SJSA1 (cell line): ENCODE measurements around the gene INSYN2B. TPM values are rescaled to one million over a fixed set of nuclear protein-coding genes. Genes with fewer than 3 reads are reported as not detected.
"Not testable (repeated sequence)": the region's sequence is repeated elsewhere in the genome, so short reads cannot be mapped to it uniquely, and the experiment has no call there.

Experiments
- DNase-seq, 2 experiments: peaks; one replicate each; pipeline ENCODE4 v3.0.0-alpha.2; 2015 to 2020; ENCODE audit warnings: low spot score in 2 of 2, low read depth in 1 of 2
- H3K27ac ChIP-seq: fragments of 250-450 bp; sonication (Bioruptor Pico); 2 replicates; pipeline ENCODE4 v1.5.1; 2020; ENCODE audit warnings: mild to moderate bottlenecking, moderate library complexity
- H3K27me3 ChIP-seq: fragments of 250-450 bp; sonication (Bioruptor Pico); replicated peaks from 2 replicates; pipeline ENCODE4 v1.5.1; 2020; ENCODE audit warnings: mild to moderate bottlenecking, moderate library complexity
- H3K36me3 ChIP-seq: fragments of 250-450 bp; sonication (Bioruptor Pico); 2 replicates; pipeline ENCODE4 v1.5.1; 2020; ENCODE audit warnings: mild to moderate bottlenecking
- H3K4me1 ChIP-seq: fragments of 250-450 bp; sonication (Bioruptor Pico); replicated peaks from 2 replicates; pipeline ENCODE4 v1.6.1; 2021; ENCODE audit warnings: mild to moderate bottlenecking
- H3K4me3 ChIP-seq: fragments of 250-450 bp; sonication (Bioruptor Pico); 2 replicates; pipeline ENCODE4 v1.5.1; 2020; ENCODE audit warnings: mild to moderate bottlenecking
- H3K9me3 ChIP-seq: fragments of 250-450 bp; sonication (Bioruptor Pico); replicated peaks from 2 replicates; pipeline ENCODE4 v1.5.1; 2020; ENCODE audit warnings: mild to moderate bottlenecking
- total RNA-seq: library from RNA; depleted of rRNA; stranded (reverse); fragments of >200 nt; shearing (Covaris generic); gene quantifications from 2 replicates; pipeline ENCODE4 v1.2.3, GENCODE V29; 2014

INSYN2B gene
- total RNA-seq, 1 experiment from 2014 or later, result 3.8 TPM

DNA sequence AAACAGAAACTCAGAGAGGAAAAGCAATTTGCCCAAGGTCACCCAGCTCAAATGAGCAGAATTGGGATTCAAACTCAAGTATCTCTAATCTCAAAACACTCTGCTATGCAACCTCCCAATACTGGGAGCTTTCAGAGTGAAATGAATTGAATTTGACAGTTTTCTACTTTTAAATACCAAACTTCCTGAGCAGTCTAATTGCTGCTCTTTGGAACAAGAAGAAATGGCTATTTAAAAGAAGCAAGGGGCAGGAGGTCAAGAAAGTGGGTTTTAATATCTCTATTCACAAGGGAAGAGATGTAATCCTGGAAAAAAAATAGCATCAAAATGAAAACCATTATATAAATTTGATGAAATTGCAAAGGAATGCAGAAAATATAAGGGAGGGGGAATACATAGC is 142.6 kb downstream of the INSYN2B start:
- no peaks in the 10 kb centered on the region for H3K27me3 ChIP-seq
- no peak overlapping the region for H3K27ac ChIP-seq
- H3K9me3 ChIP-seq, result no peaks in the 10 kb centered on the region
- H3K4me3 ChIP-seq, result no peak overlapping the region
- H3K4me1 ChIP-seq, result no peaks in the 10 kb centered on the region
- no peak for DNase-seq
- no peaks in the 10 kb centered on the region for H3K36me3 ChIP-seq

DNA sequence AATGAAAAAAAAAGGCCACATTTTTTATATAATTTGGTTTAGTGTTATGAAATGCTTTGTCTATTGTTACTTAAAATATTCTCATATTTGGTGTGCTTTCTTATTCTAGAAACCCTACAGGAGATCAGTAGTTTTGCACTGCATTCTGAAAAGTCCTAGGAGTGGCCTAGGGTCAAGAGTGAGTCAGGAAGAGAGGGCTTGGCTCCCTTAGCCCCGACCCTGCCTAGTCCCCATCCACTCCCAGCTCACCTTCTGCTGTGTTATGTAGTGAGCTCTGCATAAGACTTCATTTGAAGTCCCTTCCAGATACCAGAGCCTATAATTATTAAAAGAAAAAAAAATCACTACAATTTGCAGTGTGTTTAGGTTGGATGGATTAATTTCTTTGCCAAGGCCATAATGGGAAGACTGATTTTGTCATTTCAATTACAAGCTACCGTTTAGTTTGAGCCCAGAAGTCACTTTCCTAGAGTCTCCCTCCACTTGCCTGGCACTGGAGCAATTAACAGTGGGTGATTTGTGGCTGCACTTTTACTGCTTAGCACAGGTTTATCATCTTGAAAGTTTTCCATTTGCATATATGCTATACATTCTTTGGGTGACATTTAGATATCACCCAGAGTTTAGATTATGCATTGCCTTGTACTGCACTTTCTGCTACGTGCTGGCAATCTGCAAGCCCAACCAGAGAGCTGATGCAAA is 143.3 kb downstream of the INSYN2B start:
- DNase-seq, result no peak
- Histone ChIP-seq H3K27ac (no peak overlapping the region), H3K9me3 (no peaks in the 10 kb centered on the region), H3K4me3 (no peak overlapping the region), H3K27me3 (no peaks in the 10 kb centered on the region), H3K36me3 (no peaks in the 10 kb centered on the region), H3K4me1 (no peaks in the 10 kb centered on the region)

DNA sequence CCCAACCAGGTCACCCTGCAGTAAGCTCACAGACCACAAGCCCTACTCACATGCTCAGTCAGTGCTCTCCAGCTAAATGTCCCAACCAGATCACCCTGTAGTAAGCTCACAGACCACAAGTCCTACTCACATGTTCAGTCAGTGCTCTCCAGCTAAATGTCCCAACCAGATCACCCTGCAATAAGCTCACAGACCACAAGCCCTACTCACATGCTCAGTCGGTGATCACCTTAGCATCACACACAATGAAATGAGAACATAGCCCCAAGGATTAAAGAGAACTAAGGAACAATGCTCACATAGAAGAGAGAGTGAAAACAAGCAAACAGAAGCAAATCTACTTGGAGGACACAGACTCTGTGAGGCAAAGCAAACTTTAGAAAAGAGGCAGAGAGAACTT is 145.8 kb downstream of the INSYN2B start:
- not testable (repeated sequence) for H3K36me3 ChIP-seq, H3K4me3 ChIP-seq, H3K27ac ChIP-seq, H3K9me3 ChIP-seq, DNase-seq, H3K4me1 ChIP-seq, H3K27me3 ChIP-seq

DNA sequence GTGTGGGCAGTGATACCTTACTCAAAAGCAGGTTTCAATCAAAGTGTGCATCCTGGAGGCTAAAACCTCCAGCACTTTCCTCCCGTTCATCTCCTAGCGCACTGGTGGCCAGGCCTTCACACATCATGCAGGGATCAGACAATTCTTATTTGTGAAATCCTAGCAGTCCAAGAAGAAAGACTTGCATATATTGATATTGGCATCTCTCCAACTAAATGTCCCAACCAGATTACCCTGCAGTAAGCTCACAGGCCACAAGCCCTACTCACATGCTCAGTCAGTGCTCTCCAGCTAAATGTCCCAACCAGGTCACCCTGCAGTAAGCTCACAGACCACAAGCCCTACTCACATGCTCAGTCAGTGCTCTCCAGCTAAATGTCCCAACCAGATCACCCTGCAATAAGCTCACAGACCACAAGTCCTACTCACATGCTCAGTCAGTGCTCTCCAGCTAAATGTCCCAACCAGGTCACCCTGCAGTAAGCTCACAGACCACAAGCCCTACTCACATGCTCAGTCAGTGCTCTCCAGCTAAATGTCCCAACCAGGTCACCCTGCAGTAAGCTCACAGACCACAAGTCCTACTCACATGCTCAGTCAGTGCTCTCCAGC is 146.5 kb downstream of the INSYN2B start:
- not testable (repeated sequence) for H3K4me1 ChIP-seq, H3K9me3 ChIP-seq, DNase-seq, H3K4me3 ChIP-seq, H3K27me3 ChIP-seq, H3K27ac ChIP-seq, H3K36me3 ChIP-seq

DNA sequence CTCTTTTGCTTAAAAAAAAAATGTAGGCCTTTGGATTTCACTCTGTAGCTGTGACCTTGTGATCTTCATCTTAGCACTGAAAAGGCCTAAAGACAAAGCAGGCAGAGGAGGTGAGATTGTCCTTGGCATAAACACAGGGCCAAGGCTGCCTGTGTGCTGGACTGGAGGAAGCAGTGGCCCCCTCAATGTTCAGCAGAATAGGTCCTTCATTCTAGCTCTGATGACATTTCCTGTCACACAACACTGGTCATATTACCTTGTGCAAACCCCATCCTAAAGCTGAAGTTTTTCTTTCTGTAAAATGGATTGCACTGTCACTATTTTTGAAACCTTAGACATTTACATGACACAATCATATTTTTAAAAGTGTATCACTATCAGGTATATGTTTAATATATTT is 147.4 kb downstream of the INSYN2B start:
- H3K27ac ChIP-seq, result no peak overlapping the region
- H3K36me3 ChIP-seq, result no peaks in the 10 kb centered on the region
- DNase-seq, result no peak
- H3K4me3 ChIP-seq, result no peak overlapping the region
- no peaks in the 10 kb centered on the region for H3K4me1 ChIP-seq
- no peaks in the 10 kb centered on the region for H3K27me3 ChIP-seq
- no peaks in the 10 kb centered on the region for H3K9me3 ChIP-seq

DNA sequence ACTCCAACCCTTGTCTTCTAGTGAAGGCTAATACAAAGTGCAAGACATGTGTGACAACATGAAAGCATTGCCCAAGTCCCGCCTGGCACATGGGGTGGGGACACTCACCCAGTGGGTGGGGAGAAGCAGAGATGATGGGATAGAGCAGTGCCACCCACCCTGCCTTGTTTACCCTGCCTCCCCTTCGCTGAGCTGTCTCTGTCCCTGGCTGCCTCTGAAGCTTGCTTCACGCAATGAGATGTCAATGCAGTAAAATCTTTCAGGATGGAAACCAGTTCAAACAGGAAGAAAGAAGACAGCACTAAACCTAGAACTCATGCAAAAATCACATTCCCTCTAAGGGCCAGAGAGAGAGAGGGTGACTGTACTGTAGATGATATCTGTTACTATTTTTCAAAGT is 148.0 kb downstream of the INSYN2B start:
- no peak overlapping the region for H3K27ac ChIP-seq
- DNase-seq, result no peak
- H3K36me3 ChIP-seq, result no peaks in the 10 kb centered on the region
- H3K9me3 ChIP-seq, result no peaks in the 10 kb centered on the region
- H3K4me3 ChIP-seq, result no peak overlapping the region
- no peaks in the 10 kb centered on the region for H3K27me3 ChIP-seq
- no peaks in the 10 kb centered on the region for H3K4me1 ChIP-seq

DNA sequence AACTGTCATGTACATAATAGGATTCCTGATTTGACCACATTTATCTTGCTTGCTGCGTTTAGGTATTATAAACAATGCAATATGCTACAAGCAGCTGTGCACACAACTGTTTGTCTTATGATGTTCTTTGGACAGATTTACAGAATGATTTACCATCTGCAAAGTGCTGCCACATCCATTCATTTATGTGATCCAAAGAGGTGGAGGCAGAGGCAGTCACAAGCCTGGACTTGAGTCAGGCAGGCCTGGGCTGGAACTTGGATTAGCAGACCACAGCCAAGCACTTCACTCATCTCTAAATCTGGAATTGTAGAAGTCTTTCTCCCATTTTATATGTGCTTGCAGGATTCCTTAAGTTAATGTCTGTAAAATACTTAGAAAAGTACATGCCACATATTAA is 149.0 kb downstream of the INSYN2B start:
- no peak for DNase-seq

DNA sequence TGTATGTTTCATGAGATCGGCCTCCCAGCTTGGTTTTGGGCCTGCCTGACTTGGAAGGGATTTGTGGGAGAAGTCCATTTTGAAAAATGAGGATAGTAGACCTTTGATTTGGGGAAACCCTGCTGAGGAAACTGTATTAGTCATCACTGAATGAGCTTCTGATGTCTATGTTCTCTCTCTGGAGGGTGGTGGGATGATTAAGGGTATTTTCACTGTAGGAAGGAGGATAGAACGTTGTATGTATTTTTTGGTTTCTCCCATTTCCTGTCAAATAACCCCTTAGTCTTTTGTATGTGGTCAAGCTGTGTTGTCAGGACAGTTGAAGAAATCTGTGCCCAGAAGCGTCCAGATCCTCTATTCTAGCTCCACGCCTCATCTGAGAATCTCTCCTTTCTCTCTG is 151.9 kb downstream of the INSYN2B start:
- no peaks in the 10 kb centered on the region for H3K9me3 ChIP-seq
- H3K36me3 ChIP-seq, result no peaks in the 10 kb centered on the region
- DNase-seq, result no peak
- no peak overlapping the region for H3K27ac ChIP-seq
- H3K4me1 ChIP-seq, result no peaks in the 10 kb centered on the region
- no peak overlapping the region for H3K4me3 ChIP-seq
- no peaks in the 10 kb centered on the region for H3K27me3 ChIP-seq

More for the DNA sequence above, 149.0 kb downstream of the INSYN2B start:
- H3K27ac ChIP-seq, result no peak overlapping the region
- no peak overlapping the region for H3K4me3 ChIP-seq
- H3K27me3 ChIP-seq, result no peaks in the 10 kb centered on the region
- H3K4me1 ChIP-seq, result no peaks in the 10 kb centered on the region
- no peaks in the 10 kb centered on the region for H3K36me3 ChIP-seq
- H3K9me3 ChIP-seq, result no peaks in the 10 kb centered on the region

DNA sequence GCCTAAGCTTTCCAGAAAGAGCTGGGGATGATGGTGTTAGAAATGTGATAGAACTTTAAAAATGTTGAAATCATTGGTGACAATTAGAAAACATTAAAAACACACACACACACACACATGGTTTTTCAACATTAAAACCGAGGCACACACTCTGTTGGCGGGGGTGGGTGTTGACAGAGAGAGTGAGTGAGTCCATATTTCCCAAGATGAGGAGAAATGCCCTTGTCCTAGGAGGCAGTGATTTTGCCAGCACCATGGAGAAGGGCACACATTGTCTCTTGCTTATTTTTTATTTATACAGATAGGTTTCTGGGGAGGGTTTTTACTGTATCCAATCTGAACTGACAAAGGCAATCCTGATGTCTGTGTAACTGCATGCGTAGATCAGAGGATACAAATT is 152.5 kb downstream of the INSYN2B start:
- Histone ChIP-seq H3K4me1 (no peaks in the 10 kb centered on the region), H3K4me3 (no peak overlapping the region), H3K36me3 (no peaks in the 10 kb centered on the region), H3K27ac (no peak overlapping the region), H3K27me3 (no peaks in the 10 kb centered on the region), H3K9me3 (no peaks in the 10 kb centered on the region)
- no peak for DNase-seq

DNA sequence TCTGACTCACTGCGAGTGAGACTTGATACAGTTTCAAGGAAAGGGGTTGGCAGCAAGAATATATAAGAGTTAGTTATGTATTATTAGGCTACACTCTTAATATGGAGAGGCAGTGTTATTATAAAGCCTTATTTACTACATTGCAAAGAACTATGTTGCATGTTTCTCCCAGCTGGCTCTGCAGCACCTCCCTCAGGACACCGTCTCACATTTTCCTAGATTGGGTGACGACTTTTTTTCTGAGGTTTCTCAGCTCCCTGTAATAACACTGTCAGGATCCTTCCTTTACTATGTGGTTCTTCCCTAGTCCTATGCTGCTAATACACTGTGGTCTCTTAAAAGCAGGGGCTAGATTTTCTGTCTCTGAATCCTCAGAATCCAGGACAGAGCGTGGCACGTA is 153.7 kb downstream of the INSYN2B start:
- Histone ChIP-seq H3K4me1 (no peaks in the 10 kb centered on the region), H3K27me3 (no peaks in the 10 kb centered on the region), H3K27ac (no peak overlapping the region), H3K4me3 (no peak overlapping the region), H3K36me3 (no peaks in the 10 kb centered on the region), H3K9me3 (no peaks in the 10 kb centered on the region)
- DNase-seq, result no peak

DNA sequence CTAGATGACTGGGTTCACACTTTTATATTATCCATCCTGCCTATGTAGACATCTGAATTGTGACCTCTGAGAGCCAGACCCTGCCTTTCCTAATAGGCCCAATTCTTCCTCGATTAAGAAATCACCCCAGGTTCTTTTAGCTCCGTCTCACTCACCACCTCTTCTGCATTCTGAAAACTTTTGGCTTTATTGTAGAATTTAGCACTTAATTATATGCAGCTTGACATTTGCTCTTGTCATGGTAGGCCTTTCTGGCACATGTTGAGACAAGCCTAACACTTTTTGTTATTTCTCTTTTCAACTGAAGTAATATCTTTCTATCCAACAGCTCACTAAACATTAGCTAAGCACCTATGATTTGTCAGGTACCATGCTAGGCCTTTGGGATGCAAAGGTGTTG is 163.3 kb downstream of the INSYN2B start:
- H3K27ac ChIP-seq, result no peak overlapping the region
- no peaks in the 10 kb centered on the region for H3K27me3 ChIP-seq
- peaks cover 3% of the 10 kb centered on the region; the same call in 1 of the 2 replicates for H3K9me3 ChIP-seq
- no peak overlapping the region for H3K4me3 ChIP-seq
- no peak for DNase-seq
- H3K36me3 ChIP-seq, result no peaks in the 10 kb centered on the region; the same call in 1 of the 2 replicates
- H3K4me1 ChIP-seq, result no peaks in the 10 kb centered on the region

DNA sequence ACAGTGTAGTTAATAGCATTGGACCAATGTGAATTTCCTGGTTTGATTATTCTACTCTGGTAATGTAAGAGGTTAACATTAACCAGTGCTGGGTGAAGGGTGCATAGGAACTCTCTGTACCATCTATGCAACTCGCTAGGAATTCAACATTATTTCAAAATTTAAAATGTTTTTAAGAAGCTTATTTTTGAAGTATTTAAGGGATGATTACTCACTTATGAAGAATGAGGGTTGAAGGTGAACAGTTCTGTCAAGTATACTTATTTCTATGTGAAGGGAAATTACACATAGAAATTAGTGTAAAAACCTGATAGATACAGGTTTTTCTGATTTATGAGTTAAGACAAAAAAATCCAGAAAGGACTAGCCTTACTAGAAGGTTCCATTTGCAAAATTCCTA is 165.8 kb downstream of the INSYN2B start:
- DNase-seq, result no peak
- H3K27ac ChIP-seq, result no peak overlapping the region

More for the DNA sequence above, 165.8 kb downstream of the INSYN2B start:
- Histone ChIP-seq H3K9me3 (peaks cover 3% of the 10 kb centered on the region; the same call in 1 of the 2 replicates), H3K4me3 (no peak overlapping the region), H3K36me3 (no peaks in the 10 kb centered on the region; the same call in 1 of the 2 replicates), H3K27me3 (no peaks in the 10 kb centered on the region), H3K4me1 (no peaks in the 10 kb centered on the region)
